HEK293T (cell line): Measurements from ENCODE around the gene RAB7B.

ENCODE experiments used
- ARNT ChIP-seq: fragments of 450-650 bp; IDR thresholded peaks from 2 replicates; pipeline ENCODE4 v1.6.1; 2017; ENCODE audit warnings: mild to moderate bottlenecking
- ELF4 ChIP-seq: fragments of 450-650 bp; IDR thresholded peaks from 2 replicates; pipeline ENCODE4 v1.6.1; 2017; ENCODE audit warnings: antibody characterized with exemption
- FOXA1 ChIP-seq: fragments of 450-650 bp; IDR thresholded peaks from 2 replicates; pipeline ENCODE4 v1.6.1; 2016; ENCODE audit warnings: mild to moderate bottlenecking
- FOXK2 ChIP-seq: fragments of 450-650 bp; IDR thresholded peaks from 2 replicates; pipeline ENCODE4 v1.6.1; 2016; ENCODE audit warnings: mild to moderate bottlenecking
- FOXM1 ChIP-seq: fragments of 450-650 bp; IDR thresholded peaks from 2 replicates; pipeline ENCODE4 v1.6.1; 2017; ENCODE audit warnings: mild to moderate bottlenecking, borderline replicate concordance
- HDGF ChIP-seq: fragments of 450-650 bp; IDR thresholded peaks from 2 replicates; pipeline ENCODE4 v1.6.1; 2017; ENCODE audit warnings: antibody characterized with exemption, borderline replicate concordance
- NFRKB ChIP-seq: fragments of 450-650 bp; IDR thresholded peaks from 2 replicates; pipeline ENCODE4 v1.6.1; 2016; ENCODE audit warnings: mild to moderate bottlenecking, moderate library complexity
- SP1 ChIP-seq: fragments of 450-650 bp; IDR thresholded peaks from 2 replicates; pipeline ENCODE4 v1.6.1; 2017
- SUZ12 ChIP-seq: fragments of 450-650 bp; IDR thresholded peaks from 2 replicates; pipeline ENCODE4 v1.6.1; 2016; ENCODE audit warnings: mild to moderate bottlenecking
- TARDBP ChIP-seq: fragments of 450-650 bp; IDR thresholded peaks from 2 replicates; pipeline ENCODE4 v1.6.1; 2016
- TF ChIP-seq, protein P1 (sequence below): fragments of 450-650 bp; IDR thresholded peaks from 2 replicates; pipeline ENCODE4 v1.6.1; 2016

DNA sequence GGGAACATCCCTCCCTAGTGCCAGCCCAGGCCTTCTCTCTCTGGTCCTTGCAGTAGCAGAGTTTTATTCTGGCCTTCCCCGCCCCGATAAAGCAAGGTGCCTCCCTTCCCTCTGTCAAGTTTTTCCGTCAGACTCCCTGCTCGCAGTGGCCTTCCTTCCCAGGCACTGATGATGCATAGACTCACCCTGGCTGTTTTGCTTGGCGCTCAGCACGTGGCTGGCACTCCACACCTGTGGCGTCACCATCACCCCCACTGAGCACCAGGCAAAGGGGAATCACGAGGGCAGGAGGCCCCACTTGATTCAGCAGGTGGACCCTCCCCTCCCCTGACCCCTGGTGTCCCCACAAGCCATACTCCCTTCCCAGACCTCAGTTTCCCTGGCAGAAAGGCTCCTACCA lies 67.3 kb downstream of the RAB7B start:
- TF ChIP-seq FOXM1 (no peak), FOXA1 (no peak), ELF4 (no peak), ARNT (no peak), SUZ12 (no peak), TARDBP (no peak), NFRKB (no peak), SP1 (no peak), FOXK2 (no peak), HDGF (no peak)
- TF ChIP-seq, protein P1, sequence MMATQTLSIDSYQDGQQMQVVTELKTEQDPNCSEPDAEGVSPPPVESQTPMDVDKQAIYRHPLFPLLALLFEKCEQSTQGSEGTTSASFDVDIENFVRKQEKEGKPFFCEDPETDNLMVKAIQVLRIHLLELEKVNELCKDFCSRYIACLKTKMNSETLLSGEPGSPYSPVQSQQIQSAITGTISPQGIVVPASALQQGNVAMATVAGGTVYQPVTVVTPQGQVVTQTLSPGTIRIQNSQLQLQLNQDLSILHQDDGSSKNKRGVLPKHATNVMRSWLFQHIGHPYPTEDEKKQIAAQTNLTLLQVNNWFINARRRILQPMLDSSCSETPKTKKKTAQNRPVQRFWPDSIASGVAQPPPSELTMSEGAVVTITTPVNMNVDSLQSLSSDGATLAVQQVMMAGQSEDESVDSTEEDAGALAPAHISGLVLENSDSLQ = no peak
